Urinary bladder (tissue), 4 donors: ENCODE results near the gene AQP12A. TPM values are rescaled to one million over a fixed set of nuclear protein-coding genes. Genes with fewer than 3 reads are reported as not detected.
"Not testable (repeated sequence)": the region's sequence is repeated elsewhere in the genome, so short reads cannot be mapped to it uniquely, and the experiment has no call there.

Experiments
- DNase-seq: peaks from one replicate; pipeline ENCODE4 v3.0.0-alpha.2; 2015; ENCODE audit errors: extremely low spot score
- H3K27ac ChIP-seq: one replicate; pipeline ENCODE4 v1.5.1; 2013; ENCODE audit warnings: low read depth, mild to moderate bottlenecking, moderate library complexity
- H3K36me3 ChIP-seq: one replicate; pipeline ENCODE4 v1.6.1; 2013; ENCODE audit warnings: mild to moderate bottlenecking, moderate library complexity; ENCODE audit not compliant: insufficient read depth
- H3K4me1 ChIP-seq: one replicate; pipeline ENCODE4 v1.6.1; 2013; ENCODE audit warnings: mild to moderate bottlenecking, moderate library complexity; ENCODE audit not compliant: insufficient read depth
- H3K4me3 ChIP-seq: one replicate; pipeline ENCODE4 v1.5.1; 2013; ENCODE audit warnings: low read depth, low read length
- WGBS: extraction: QIAGEN DNeasy Blood & Tissue Kit; methylation state at CpG from one replicate; pipeline ENCODE4 v1.1.7; 2013; 5-methylcytosine and 5-hydroxymethylcytosine counted together
- polyA plus RNA-seq: library from polyadenylated mRNA; stranded (reverse); fragments of 200-250 nt; gene quantifications from one replicate; pipeline ENCODE4 v1.2.3, GENCODE V29; 2013
- total RNA-seq: library from RNA; depleted of rRNA; stranded (reverse); fragments of >200 nt; gene quantifications from one replicate; pipeline ENCODE4 v1.2.3, GENCODE V29; 2014
- donor health status: healthy with polysubstance abuse.
- donor health status: healthy.

Gene AQP12A
- total and polyA plus RNA-seq, 2 donors: not detected

DNA sequence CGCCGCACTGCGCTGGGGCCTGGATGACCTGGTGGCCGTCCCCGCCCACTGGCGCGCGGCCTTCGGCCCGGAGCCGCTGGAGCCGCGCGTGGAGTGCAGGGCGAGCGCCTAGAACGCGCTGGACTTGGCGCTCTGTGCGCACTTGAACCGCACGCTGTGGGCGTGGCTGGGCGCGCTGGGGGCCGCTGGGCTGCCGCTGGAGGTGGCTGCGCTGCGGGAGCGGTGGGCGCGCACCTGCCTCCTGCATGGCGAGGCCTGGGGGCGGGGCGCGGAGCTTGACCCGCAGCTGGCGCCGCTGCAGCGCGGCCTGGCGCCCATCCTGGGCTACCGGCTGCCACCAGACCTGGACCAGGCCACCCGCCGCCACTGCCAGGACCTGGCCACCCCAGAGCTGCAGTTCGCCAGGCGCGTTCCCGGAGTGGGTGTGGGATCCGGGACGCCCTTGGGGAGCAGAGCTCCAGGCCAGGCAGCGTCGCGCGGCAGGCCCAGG is 18.9 kb upstream of the AQP12A start:
- no peak overlapping the region for H3K4me3 ChIP-seq
- no peaks in the 10 kb centered on the region for H3K4me1 ChIP-seq
- H3K36me3 ChIP-seq: no peaks in the 10 kb centered on the region
- WGBS: 4% methylated on average over 55 of the region's 55 CpGs
- DNase-seq: no peak
- H3K27ac ChIP-seq: no peak overlapping the region

DNA sequence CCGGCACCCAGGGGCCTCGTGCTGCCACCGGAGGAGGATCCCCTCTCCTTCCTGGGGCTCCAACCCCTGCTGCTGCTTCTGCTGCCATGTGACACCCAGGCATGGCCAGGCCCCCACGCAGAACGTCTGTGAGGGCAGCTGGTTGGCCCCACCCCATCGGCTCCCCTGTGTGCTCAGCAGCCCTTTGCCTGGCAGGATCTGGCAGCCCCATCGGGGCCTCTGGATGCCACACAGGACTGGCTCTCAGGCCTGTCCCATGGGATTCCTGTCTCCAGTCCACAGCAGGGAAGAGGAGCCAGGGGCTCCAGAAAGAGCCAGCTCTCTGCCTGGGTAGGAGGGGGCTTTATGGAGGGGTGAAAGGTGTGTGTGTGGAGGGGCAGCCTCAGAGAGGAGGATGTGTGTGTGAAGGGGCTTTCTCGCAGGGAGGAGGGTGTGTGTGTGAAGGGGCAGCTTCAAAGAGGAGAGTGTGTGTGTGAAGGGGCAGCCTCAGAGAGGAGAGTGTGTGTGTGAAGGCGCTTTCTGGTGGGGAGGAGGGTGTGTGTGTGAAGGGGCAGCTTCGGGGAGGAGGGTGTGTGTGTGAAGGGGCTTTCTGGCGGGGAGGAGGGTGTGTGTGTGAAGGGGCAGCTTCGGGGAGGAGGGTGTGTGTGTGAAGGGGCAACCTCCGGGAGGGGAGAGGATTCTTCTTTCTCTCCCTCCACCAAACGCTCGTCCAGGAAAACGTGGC is 17.0 kb upstream of the AQP12A start:
- not testable (repeated sequence) for H3K4me3 ChIP-seq, H3K27ac ChIP-seq, H3K4me1 ChIP-seq, H3K36me3 ChIP-seq, DNase-seq
- 27% methylated on average over 12 of the region's 16 CpGs for WGBS

- H3K27ac ChIP-seq, H3K4me1 ChIP-seq, DNase-seq, H3K4me3 ChIP-seq, H3K36me3 ChIP-seq: not testable (repeated sequence)
- no CpG with 5 or more reads among the region's 24 CpGs for WGBS
These were observed 16.3 kb upstream of the AQP12A start for GRCh38 chr2:240675345-240675744.

DNA sequence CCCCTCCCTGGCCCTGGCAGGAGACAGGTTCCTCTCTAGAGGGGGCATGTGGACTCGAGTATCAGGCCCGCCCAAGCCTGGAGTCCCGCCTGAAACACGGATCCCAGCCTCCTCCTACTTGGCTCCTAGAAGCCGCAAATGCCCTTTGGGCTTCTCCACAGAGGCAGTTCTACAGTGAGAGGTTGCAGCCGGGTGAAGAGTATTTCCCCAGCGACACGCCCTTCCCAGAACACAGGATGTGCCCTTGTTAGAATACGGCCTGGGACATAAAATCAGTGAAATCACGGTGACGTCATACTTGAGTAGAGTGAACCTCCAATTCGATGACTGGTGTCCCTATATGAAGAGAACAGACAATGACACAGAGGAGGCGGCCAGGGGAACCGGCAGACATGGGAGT is 13.6 kb upstream of the AQP12A start:
- H3K27ac ChIP-seq, H3K4me3 ChIP-seq, H3K36me3 ChIP-seq, DNase-seq, H3K4me1 ChIP-seq: not testable (repeated sequence)
- WGBS: 76% methylated on average over 6 of the region's 14 CpGs

DNA sequence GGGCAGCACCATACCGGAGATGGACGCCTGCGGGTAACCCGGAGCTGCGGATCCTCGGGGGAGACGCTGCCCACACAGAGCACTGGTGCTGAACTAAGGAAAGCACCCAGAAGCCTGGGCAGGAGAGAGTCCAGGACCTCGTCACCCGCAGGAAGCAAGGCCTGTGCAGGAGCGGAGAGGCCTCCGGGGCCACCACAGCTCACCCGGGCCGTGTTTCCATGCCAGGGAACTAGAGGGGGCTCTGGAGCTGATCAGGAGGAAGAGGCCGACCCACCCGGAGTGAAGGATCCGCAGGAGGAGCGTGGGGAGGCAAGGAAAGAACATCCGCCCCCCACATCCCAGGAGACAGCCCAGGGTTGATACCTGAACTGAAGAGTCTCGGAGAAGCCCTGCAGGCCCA is 12.8 kb upstream of the AQP12A start:
- not testable (repeated sequence) for H3K27ac ChIP-seq, H3K36me3 ChIP-seq, H3K4me3 ChIP-seq, H3K4me1 ChIP-seq, DNase-seq
- WGBS: no CpG with 5 or more reads among the region's 19 CpGs

GRCh38 chr2:240680185-240680584 is 11.5 kb upstream of the AQP12A start:
- not testable (repeated sequence) for H3K4me3 ChIP-seq, H3K36me3 ChIP-seq, DNase-seq, H3K4me1 ChIP-seq, H3K27ac ChIP-seq
- 45% methylated on average over 2 of the region's 11 CpGs for WGBS

DNA sequence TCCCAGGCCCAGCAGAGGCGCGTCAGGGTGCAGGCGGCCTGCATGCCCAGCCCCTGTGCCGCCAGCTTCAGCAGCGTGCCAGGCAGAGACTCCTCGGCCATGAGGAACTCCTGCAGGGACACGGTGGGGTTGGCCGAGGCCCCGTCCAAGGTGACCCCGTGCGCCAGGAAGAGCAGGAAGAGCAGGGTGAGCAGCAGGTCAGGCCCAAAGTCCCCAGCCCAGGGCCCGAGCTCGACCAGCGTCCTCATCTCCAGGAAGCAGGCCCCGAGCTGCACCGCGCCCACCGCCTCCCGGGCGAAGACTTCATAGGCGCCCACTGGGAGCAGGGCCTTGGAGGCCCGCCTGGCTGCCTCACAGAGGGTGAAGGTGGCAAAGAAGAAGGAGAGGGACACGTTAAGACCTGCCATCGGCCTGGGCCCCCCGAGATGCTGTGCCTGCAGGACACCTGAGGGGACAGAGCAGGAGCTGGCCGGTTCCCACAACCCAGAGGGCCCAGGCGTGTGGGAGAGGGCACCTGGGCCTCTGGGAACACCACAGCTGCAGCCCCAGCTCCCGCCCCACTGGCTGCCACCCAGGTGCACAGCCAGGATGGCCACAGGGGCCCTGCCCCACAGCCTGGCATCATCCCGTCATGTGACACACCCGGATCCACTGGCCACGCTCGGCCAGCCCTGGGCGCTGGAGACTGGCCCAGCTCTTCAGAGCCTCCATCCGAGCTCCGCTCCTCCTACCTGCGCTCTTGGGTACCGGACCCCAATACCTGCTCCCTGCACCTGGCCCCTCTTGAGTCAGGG is 9.0 kb upstream of the AQP12A start, which contains the start of gene AQP12B:
TSS of gene AQP12B (minus strand) at position 455 of the 794 bp plus-strand sequence. CDS start at position 407, 48 bp downstream.
- H3K27ac ChIP-seq, H3K4me3 ChIP-seq, DNase-seq, H3K36me3 ChIP-seq, H3K4me1 ChIP-seq: not testable (repeated sequence)
- WGBS: 83% methylated on average over 33 of the region's 37 CpGs

GRCh38 chr2:240683329-240683979 is 8.2 kb upstream of the AQP12A start:
- not testable (repeated sequence) for H3K4me3 ChIP-seq, H3K4me1 ChIP-seq, H3K36me3 ChIP-seq, H3K27ac ChIP-seq, DNase-seq
- WGBS: 69% methylated on average over 4 of the region's 15 CpGs

GRCh38 chr2:240683980-240684728 is 7.5 kb upstream of the AQP12A start:
- not testable (repeated sequence) for H3K36me3 ChIP-seq, DNase-seq, H3K27ac ChIP-seq, H3K4me1 ChIP-seq, H3K4me3 ChIP-seq
- 69% methylated on average over 15 of the region's 15 CpGs for WGBS

- DNase-seq: no peak
- WGBS: 60% methylated on average over 10 of the region's 10 CpGs
These were observed 5.8 kb upstream of the AQP12A start for GRCh38 chr2:240685771-240686371.

DNA sequence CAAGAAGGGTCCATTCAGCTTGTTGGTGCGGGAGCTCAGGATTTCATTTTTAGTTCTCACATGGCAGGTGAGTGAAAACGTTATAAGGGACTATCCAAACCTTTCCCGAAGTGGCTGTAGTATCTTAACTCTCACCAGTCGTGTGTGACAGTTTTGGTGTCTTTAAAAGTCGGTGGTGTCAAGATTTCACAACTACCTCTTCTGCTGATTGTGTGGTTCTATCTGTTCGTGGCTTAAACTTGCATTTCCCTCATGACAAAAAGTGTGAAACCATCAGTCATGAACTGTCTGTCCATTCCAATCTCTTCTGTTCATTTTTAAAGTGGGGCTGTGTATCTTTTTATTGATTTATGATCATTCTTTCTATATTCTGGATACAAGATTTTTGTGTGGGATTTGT is 5.2 kb upstream of the AQP12A start:
- no peaks in the 10 kb centered on the region for H3K36me3 ChIP-seq
- DNase-seq: no peak
- H3K4me3 ChIP-seq: no peak overlapping the region
- WGBS: 64% methylated on average over 6 of the region's 6 CpGs
- no peak overlapping the region for H3K27ac ChIP-seq
- no peaks in the 10 kb centered on the region for H3K4me1 ChIP-seq

More at GRCh38 chr2:240685771-240686371, 5.8 kb upstream of the AQP12A start:
- H3K36me3 ChIP-seq: no peaks in the 10 kb centered on the region
- no peaks in the 10 kb centered on the region for H3K4me1 ChIP-seq
- H3K27ac ChIP-seq: no peak overlapping the region
- no peak overlapping the region for H3K4me3 ChIP-seq

- H3K4me3 ChIP-seq: no peak overlapping the region
- no peaks in the 10 kb centered on the region for H3K36me3 ChIP-seq
- WGBS: 72% methylated on average over 20 of the region's 20 CpGs
- no peak for DNase-seq
- H3K4me1 ChIP-seq: no peaks in the 10 kb centered on the region
- H3K27ac ChIP-seq: no peak overlapping the region
These were observed 4.5 kb upstream of the AQP12A start for GRCh38 chr2:240687045-240687740.
